ENCODE data around the gene SRRM2.

Gene SRRM2

DNA sequence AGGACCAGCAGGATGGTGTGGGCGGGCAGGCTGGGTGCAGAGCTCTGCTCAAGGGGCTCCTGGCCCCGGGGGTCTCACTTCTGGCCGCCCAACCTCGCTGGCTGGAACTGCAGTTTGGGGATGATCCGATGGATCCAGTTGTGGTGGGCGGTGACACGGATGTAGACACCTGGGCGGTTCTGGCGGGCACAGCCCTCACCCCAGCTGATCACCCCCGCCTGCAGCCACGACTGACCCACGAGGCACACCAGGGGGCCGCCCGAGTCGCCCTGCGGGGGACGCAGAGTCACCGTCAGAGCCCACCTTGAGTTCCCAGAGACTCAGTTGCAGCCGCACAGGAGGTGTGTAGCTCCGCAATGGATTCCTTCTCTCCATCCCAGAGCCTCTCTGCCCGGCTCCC lies 39.9 kb upstream of the SRRM2 start:
- Histone ChIP-seq H3K9me2 (replicated peaks; ENCODE audit: low read depth, low read length) (no peaks in the 10 kb centered on the region), H3K4me1 (ENCODE audit: insufficient read depth, low read length, poor library complexity, severe bottlenecking) (peaks cover 13% of the 10 kb centered on the region), H3K27me3 (ENCODE audit: insufficient read depth, low read length, poor library complexity, severe bottlenecking) (no peaks in the 10 kb centered on the region), H3K9ac (ENCODE audit: low read depth, low read length, poor library complexity, severe bottlenecking) (no peak overlapping the region), H2AFZ (ENCODE audit: low read length) (no peak overlapping the region), H3K79me2 (ENCODE audit: insufficient read depth, low read length) (no peaks in the 10 kb centered on the region), H4K20me1 (ENCODE audit: insufficient read depth, low read length, poor library complexity, severe bottlenecking) (no peaks in the 10 kb centered on the region), H3K4me3 (ENCODE audit: low read length, poor library complexity, severe bottlenecking) (no peak overlapping the region), H3K9me3 (ENCODE audit: insufficient read depth, low read depth, low read length) (no peaks in the 10 kb centered on the region), H3K4me2 (ENCODE audit: low read depth, low read length, poor library complexity, severe bottlenecking) (no peak overlapping the region), H3F3A (ENCODE audit: low read depth) (no peaks in the 10 kb centered on the region), H3K36me3 (ENCODE audit: insufficient read depth, low read length) (no peaks in the 10 kb centered on the region)
- TF ChIP-seq, protein P1, sequence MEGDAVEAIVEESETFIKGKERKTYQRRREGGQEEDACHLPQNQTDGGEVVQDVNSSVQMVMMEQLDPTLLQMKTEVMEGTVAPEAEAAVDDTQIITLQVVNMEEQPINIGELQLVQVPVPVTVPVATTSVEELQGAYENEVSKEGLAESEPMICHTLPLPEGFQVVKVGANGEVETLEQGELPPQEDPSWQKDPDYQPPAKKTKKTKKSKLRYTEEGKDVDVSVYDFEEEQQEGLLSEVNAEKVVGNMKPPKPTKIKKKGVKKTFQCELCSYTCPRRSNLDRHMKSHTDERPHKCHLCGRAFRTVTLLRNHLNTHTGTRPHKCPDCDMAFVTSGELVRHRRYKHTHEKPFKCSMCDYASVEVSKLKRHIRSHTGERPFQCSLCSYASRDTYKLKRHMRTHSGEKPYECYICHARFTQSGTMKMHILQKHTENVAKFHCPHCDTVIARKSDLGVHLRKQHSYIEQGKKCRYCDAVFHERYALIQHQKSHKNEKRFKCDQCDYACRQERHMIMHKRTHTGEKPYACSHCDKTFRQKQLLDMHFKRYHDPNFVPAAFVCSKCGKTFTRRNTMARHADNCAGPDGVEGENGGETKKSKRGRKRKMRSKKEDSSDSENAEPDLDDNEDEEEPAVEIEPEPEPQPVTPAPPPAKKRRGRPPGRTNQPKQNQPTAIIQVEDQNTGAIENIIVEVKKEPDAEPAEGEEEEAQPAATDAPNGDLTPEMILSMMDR (conservative IDR thresholded peaks at IDR 0.05; ENCODE audit: low read length), result no peak

DNA sequence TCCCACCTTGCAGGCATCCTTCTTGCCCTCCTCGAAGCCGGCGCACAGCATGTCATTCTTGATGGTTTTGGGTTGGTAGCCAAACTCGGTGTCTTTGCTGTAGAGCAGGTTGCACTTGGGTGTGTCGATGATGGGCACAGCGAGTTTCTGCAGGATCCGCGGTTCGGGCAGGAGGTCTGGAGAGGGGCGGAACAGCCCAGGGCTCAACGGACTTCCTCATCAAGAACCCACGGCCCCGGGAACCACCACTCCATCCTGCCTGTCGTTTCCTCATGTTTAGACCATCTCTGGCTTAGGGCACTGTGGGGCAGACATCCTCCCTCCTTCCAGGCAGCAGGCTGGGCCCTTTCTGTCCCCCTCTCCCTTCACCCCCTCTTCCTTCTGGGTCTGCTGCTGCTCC lies 38.9 kb upstream of the SRRM2 start:
- no peak overlapping the region for H2AFZ ChIP-seq (ENCODE audit: low read length)
- H3K4me3 ChIP-seq (ENCODE audit: low read length, poor library complexity, severe bottlenecking), result no peak overlapping the region
- H3F3A ChIP-seq (ENCODE audit: low read depth), result no peaks in the 10 kb centered on the region
- TF ChIP-seq, protein P1 (conservative IDR thresholded peaks at IDR 0.05; ENCODE audit: low read length), result no peak
- no peak for TF ChIP-seq EZH2phosphoT487 (IDR thresholded peaks at IDR 0.05; ENCODE audit: borderline replicate concordance)
- no peaks in the 10 kb centered on the region for H3K79me2 ChIP-seq (ENCODE audit: insufficient read depth, low read length)
- no peak overlapping the region for H3K4me2 ChIP-seq (ENCODE audit: low read depth, low read length, poor library complexity, severe bottlenecking)
- H3K36me3 ChIP-seq (ENCODE audit: insufficient read depth, low read length), result no peaks in the 10 kb centered on the region
- H3K4me1 ChIP-seq (ENCODE audit: insufficient read depth, low read length, poor library complexity, severe bottlenecking), result peaks cover 19% of the 10 kb centered on the region
- no peaks in the 10 kb centered on the region for H3K27me3 ChIP-seq (ENCODE audit: insufficient read depth, low read length, poor library complexity, severe bottlenecking)
- no peaks in the 10 kb centered on the region for H4K20me1 ChIP-seq (ENCODE audit: insufficient read depth, low read length, poor library complexity, severe bottlenecking)
- no peaks in the 10 kb centered on the region for H3K9me2 ChIP-seq (replicated peaks; ENCODE audit: low read depth, low read length)
- no peak overlapping the region for H3K9ac ChIP-seq (ENCODE audit: low read depth, low read length, poor library complexity, severe bottlenecking)
- H3K9me3 ChIP-seq (ENCODE audit: insufficient read depth, low read depth, low read length), result no peaks in the 10 kb centered on the region

DNA sequence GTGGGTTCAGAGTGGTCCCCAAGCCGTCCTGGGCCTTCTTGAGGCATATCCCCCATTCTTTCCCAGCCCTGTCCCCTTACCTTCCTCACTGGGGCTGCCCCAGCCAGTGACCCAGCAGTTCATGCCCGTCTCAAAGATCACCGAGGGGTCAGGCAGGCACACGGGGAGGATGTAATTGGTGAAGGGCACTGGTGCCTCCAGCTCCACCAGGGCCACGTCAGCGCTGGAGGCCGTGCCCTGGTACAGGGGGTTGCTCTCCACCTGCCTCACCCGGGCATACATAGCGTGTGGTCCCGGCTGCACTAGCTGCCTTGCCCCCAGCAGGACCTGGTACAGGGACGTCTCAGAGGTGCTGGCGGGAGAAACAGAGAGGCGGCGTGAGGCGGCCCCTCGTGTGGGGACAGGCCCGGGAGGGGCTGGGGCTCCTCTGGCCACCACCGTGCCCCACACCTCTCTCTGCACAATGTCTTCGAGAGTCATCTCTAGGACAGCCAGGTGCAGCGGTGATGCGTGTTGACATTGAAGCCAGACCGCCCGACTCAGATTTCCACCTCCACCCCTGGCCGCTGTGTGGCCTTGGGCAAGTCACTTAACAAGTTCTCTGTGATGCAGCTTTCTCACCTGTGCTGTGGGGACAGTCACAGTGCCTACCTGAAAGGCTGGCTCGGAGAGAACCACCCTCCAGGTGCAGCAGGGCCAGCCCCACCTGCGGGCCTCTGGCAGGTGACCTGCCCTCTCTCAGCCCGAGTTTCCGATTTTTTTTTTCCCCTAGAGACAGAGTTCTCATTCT lies 38.3 kb upstream of the SRRM2 start:
- TF ChIP-seq EZH2phosphoT487 (IDR thresholded peaks at IDR 0.05; ENCODE audit: borderline replicate concordance), result no peak
- TF ChIP-seq, protein P1 (conservative IDR thresholded peaks at IDR 0.05; ENCODE audit: low read length), result no peak
- H3F3A ChIP-seq (ENCODE audit: low read depth), result no peaks in the 10 kb centered on the region
- H3K4me2 ChIP-seq (ENCODE audit: low read depth, low read length, poor library complexity, severe bottlenecking), result no peak overlapping the region
- H3K4me3 ChIP-seq (ENCODE audit: low read length, poor library complexity, severe bottlenecking), result no peak overlapping the region
- H3K9me3 ChIP-seq (ENCODE audit: insufficient read depth, low read depth, low read length), result no peaks in the 10 kb centered on the region
- H3K9me2 ChIP-seq (replicated peaks; ENCODE audit: low read depth, low read length), result no peaks in the 10 kb centered on the region
- H2AFZ ChIP-seq (ENCODE audit: low read length), result no peak overlapping the region
- H3K27me3 ChIP-seq (ENCODE audit: insufficient read depth, low read length, poor library complexity, severe bottlenecking), result no peaks in the 10 kb centered on the region
- no peaks in the 10 kb centered on the region for H4K20me1 ChIP-seq (ENCODE audit: insufficient read depth, low read length, poor library complexity, severe bottlenecking)
- peaks cover 25% of the 10 kb centered on the region for H3K4me1 ChIP-seq (ENCODE audit: insufficient read depth, low read length, poor library complexity, severe bottlenecking)
- H3K9ac ChIP-seq (ENCODE audit: low read depth, low read length, poor library complexity, severe bottlenecking), result no peak overlapping the region
- H3K36me3 ChIP-seq (ENCODE audit: insufficient read depth, low read length), result no peaks in the 10 kb centered on the region
- no peaks in the 10 kb centered on the region for H3K79me2 ChIP-seq (ENCODE audit: insufficient read depth, low read length)
